Liver (tissue), 9 donors: ENCODE data around the gene EXOSC10. TPM values are rescaled to one million over a fixed set of nuclear protein-coding genes. Genes with fewer than 3 reads are reported as not detected.

ENCODE experiments used
- DNase-seq: peaks from one replicate; pipeline ENCODE4 v3.0.0-alpha.2; 2017; ENCODE audit warnings: low spot score
- H3K27ac ChIP-seq, 2 donors: one replicate each; pipeline ENCODE4 v1.7.0; 2013; ENCODE audit warnings: inconsistent platforms in 2 of 2, low read length in 2 of 2, control low read depth in 1 of 2, low read depth in 1 of 2, mild to moderate bottlenecking in 1 of 2
- H3K27me3 ChIP-seq, 4 donors: one replicate each; pipeline versions ENCODE4 v1.6.1 to v1.7.0; 2013; ENCODE audit warnings: low read length in 3 of 4, inconsistent platforms in 1 of 4, mild to moderate bottlenecking in 1 of 4, moderate library complexity in 1 of 4; ENCODE audit not compliant: control insufficient read depth in 4 of 4, insufficient read depth in 4 of 4
- H3K36me3 ChIP-seq, 4 donors: one replicate each; pipeline versions ENCODE4 v1.6.1 to v1.7.0; 2013; ENCODE audit warnings: low read length in 3 of 4, mild to moderate bottlenecking in 3 of 4, low read depth in 1 of 4, moderate library complexity in 1 of 4; ENCODE audit not compliant: control insufficient read depth in 4 of 4, insufficient read depth in 3 of 4
- H3K4me1 ChIP-seq, 4 donors: one replicate each; pipeline versions ENCODE4 v1.6.1 to v1.7.0; 2013; ENCODE audit warnings: low read length in 3 of 4, mild to moderate bottlenecking in 3 of 4, moderate library complexity in 1 of 4; ENCODE audit not compliant: control insufficient read depth in 4 of 4, insufficient read depth in 4 of 4
- H3K4me3 ChIP-seq, 3 donors: one replicate each; pipeline versions ENCODE4 v1.6.1 to v1.7.0; 2013; ENCODE audit warnings: low read length in 3 of 3, control low read depth in 1 of 3, low read depth in 1 of 3, mild to moderate bottlenecking in 1 of 3
- H3K9ac ChIP-seq, 2 donors: one replicate each; pipeline ENCODE4 v1.7.0; 2013; ENCODE audit warnings: low read length in 2 of 2, mild to moderate bottlenecking in 2 of 2, moderate library complexity in 2 of 2, control low read depth in 1 of 2, low read depth in 1 of 2
- H3K9me3 ChIP-seq, 4 donors: one replicate each; pipeline versions ENCODE4 v1.6.1 to v1.7.0; 2013; ENCODE audit warnings: low read length in 3 of 4; ENCODE audit not compliant: control insufficient read depth in 4 of 4
- GABPA ChIP-seq, 2 donors: IDR thresholded peaks in 1 of 2; conservative IDR thresholded peaks in 1 of 2; 2 replicates each; pipeline ENCODE4 v1.6.1; 2016; ENCODE audit warnings: antibody characterized with exemption in 2 of 2, mild to moderate bottlenecking in 1 of 2, moderate library complexity in 1 of 2
- HNF4G ChIP-seq: IDR thresholded peaks from 2 replicates; pipeline ENCODE4 v1.6.1; 2016; ENCODE audit warnings: antibody characterized with exemption
- JUND ChIP-seq, 2 donors: IDR thresholded peaks; 2 replicates each; pipeline ENCODE4 v1.6.1; 2016; ENCODE audit warnings: antibody characterized with exemption in 2 of 2
- RAD21 ChIP-seq, 2 donors: IDR thresholded peaks; 2 replicates each; pipeline ENCODE4 v1.6.1; 2016; ENCODE audit warnings: antibody characterized with exemption in 2 of 2, mild to moderate bottlenecking in 2 of 2
- RXRA ChIP-seq, 2 donors: IDR thresholded peaks; 2 replicates each; pipeline ENCODE4 v1.6.1; 2017 to 2018; ENCODE audit warnings: antibody characterized with exemption in 2 of 2, mild to moderate bottlenecking in 1 of 2
- YY1 ChIP-seq: IDR thresholded peaks from 2 replicates; pipeline ENCODE4 v1.6.1; 2016; ENCODE audit warnings: antibody characterized with exemption, mild to moderate bottlenecking
- WGBS: extraction: QIAGEN DNeasy Blood & Tissue Kit; methylation state at CpG from one replicate; pipeline ENCODE4 v1.1.7; 2013; 5-methylcytosine and 5-hydroxymethylcytosine counted together
- polyA plus RNA-seq, 2 donors: library from polyadenylated mRNA; stranded (reverse) in 1 of 2; unstranded in 1 of 2; fragments of 200-250 nt in 1 of 2; fragments of >200 nt in 1 of 2; fragmentation: Nextera tagmentation in 1 of 2; extraction: Ambion mirVana in 1 of 2; gene quantifications; one replicate each; pipeline versions ENCODE4 v1.2.1 to v1.2.3, GENCODE V29; 2013 to 2015
- total RNA-seq, 2 donors: library from RNA; depleted of rRNA; stranded (reverse); fragments of >200 nt; gene quantifications; one replicate each; pipeline ENCODE4 v1.2.3, GENCODE V29; 2014
- TF ChIP-seq, protein P1 (sequence below): IDR thresholded peaks from 2 replicates; pipeline ENCODE4 v1.6.1; 2016; ENCODE audit warnings: antibody characterized with exemption
- TF ChIP-seq, protein P2 (sequence below): IDR thresholded peaks from 2 replicates; pipeline ENCODE4 v1.6.1; 2016; ENCODE audit warnings: antibody characterized with exemption
- TF ChIP-seq, protein P3 (sequence below): IDR thresholded peaks from 2 replicates; pipeline ENCODE4 v1.6.1; 2016; ENCODE audit warnings: antibody characterized with exemption, mild to moderate bottlenecking
- donor health status: healthy.
- donor health status: healthy.
- donor health status: healthy.
- donor health status: healthy.
- donor health status: healthy.

Gene EXOSC10
- total and polyA plus RNA-seq, 4 donors, result 11.3 to 29.2 (median 20.9) TPM

DNA sequence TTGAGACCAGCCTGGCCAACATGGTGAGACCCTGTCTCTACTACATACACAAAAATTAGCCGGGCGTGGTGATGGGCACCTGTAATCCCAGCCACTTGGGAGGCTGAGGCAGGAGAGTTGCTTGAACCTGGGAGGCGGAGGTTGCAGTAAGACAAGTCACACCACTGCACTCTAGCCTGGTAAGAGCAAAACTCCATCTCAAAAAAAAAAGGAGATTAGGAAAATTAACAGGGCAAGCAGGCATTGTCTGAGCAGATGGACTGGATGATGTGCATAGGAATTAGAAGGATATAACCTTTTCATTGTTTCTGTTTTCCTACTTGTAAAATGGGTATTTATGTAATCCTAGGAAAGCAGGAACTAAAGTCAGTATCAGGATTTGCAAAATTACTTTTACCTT is 71.7 kb downstream of the EXOSC10 start:
- H3K36me3 ChIP-seq, result peaks cover 10 to 66% (median 51%) of the 10 kb centered on the region in 4 donors
- 94% methylated on average over 3 of the region's 3 CpGs for WGBS
- no peaks in the 10 kb centered on the region for H3K27me3 ChIP-seq
- no peak overlapping the region for H3K9ac ChIP-seq
- H3K4me1 ChIP-seq, result peaks cover 0 to 2% (median 0%) of the 10 kb centered on the region in 4 donors
- no peak for DNase-seq
- H3K4me3 ChIP-seq, result no peak overlapping the region
- H3K27ac ChIP-seq, result no peak overlapping the region
- TF ChIP-seq RXRA (IDR thresholded peaks at IDR 0.05) (no peak), GABPA (IDR thresholded peaks at IDR 0.05 in 1 of 2, conservative IDR thresholded peaks at IDR 0.05 in 1 of 2) (no peak), RAD21 (IDR thresholded peaks at IDR 0.05) (no peak)
- TF ChIP-seq, protein P1, sequence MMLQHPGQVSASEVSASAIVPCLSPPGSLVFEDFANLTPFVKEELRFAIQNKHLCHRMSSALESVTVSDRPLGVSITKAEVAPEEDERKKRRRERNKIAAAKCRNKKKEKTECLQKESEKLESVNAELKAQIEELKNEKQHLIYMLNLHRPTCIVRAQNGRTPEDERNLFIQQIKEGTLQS, result no peak
- TF ChIP-seq, protein P2, sequence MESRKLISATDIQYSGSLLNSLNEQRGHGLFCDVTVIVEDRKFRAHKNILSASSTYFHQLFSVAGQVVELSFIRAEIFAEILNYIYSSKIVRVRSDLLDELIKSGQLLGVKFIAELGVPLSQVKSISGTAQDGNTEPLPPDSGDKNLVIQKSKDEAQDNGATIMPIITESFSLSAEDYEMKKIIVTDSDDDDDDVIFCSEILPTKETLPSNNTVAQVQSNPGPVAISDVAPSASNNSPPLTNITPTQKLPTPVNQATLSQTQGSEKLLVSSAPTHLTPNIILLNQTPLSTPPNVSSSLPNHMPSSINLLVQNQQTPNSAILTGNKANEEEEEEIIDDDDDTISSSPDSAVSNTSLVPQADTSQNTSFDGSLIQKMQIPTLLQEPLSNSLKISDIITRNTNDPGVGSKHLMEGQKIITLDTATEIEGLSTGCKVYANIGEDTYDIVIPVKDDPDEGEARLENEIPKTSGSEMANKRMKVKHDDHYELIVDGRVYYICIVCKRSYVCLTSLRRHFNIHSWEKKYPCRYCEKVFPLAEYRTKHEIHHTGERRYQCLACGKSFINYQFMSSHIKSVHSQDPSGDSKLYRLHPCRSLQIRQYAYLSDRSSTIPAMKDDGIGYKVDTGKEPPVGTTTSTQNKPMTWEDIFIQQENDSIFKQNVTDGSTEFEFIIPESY, result no peak
- H3K9me3 ChIP-seq, result no peaks in the 10 kb centered on the region

DNA sequence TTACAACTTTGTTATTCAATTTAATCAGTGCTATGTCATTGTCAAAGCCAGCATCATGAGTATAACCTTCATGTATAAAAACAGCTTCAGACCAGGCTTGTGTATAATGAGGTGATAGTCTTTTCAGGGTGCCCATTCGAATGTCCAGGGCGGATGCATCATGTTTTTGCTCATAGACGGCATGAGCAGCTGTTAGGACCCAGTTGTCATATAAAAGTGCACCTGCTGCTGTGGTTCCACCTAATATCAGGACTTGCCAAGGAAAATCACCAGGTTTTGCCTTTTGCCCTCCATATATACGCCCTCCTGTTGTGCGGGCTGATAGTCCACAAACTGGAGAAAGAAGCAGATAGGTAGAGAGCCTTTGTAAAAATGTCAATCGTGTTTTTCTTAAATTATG is 72.4 kb downstream of the EXOSC10 start:
- 74% methylated on average over 6 of the region's 6 CpGs for WGBS
- TF ChIP-seq HNF4G, result no peak
- TF ChIP-seq YY1, result no peak
- TF ChIP-seq, protein P2, result no peak
- no peak for TF ChIP-seq RXRA (IDR thresholded peaks at IDR 0.05)
- TF ChIP-seq RAD21 (IDR thresholded peaks at IDR 0.05), result no peak
- TF ChIP-seq, protein P1, result no peak
- no peak for TF ChIP-seq GABPA (IDR thresholded peaks at IDR 0.05 in 1 of 2, conservative IDR thresholded peaks at IDR 0.05 in 1 of 2)
- TF ChIP-seq, protein P3, sequence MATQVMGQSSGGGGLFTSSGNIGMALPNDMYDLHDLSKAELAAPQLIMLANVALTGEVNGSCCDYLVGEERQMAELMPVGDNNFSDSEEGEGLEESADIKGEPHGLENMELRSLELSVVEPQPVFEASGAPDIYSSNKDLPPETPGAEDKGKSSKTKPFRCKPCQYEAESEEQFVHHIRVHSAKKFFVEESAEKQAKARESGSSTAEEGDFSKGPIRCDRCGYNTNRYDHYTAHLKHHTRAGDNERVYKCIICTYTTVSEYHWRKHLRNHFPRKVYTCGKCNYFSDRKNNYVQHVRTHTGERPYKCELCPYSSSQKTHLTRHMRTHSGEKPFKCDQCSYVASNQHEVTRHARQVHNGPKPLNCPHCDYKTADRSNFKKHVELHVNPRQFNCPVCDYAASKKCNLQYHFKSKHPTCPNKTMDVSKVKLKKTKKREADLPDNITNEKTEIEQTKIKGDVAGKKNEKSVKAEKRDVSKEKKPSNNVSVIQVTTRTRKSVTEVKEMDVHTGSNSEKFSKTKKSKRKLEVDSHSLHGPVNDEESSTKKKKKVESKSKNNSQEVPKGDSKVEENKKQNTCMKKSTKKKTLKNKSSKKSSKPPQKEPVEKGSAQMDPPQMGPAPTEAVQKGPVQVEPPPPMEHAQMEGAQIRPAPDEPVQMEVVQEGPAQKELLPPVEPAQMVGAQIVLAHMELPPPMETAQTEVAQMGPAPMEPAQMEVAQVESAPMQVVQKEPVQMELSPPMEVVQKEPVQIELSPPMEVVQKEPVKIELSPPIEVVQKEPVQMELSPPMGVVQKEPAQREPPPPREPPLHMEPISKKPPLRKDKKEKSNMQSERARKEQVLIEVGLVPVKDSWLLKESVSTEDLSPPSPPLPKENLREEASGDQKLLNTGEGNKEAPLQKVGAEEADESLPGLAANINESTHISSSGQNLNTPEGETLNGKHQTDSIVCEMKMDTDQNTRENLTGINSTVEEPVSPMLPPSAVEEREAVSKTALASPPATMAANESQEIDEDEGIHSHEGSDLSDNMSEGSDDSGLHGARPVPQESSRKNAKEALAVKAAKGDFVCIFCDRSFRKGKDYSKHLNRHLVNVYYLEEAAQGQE, result no peak
- no peak for TF ChIP-seq JUND (IDR thresholded peaks at IDR 0.05)
- Histone ChIP-seq H3K9me3 (no peaks in the 10 kb centered on the region), H3K36me3 (peaks cover 10 to 70% (median 53%) of the 10 kb centered on the region in 4 donors), H3K9ac (no peak overlapping the region), H3K27ac (no peak overlapping the region), H3K4me3 (no peak overlapping the region), H3K4me1 (peaks cover 0 to 2% (median 0%) of the 10 kb centered on the region in 4 donors), H3K27me3 (no peaks in the 10 kb centered on the region)
- no peak for DNase-seq
